Heart right ventricle (tissue), 16 donors: ENCODE results near the gene PCSK5. TPM values are rescaled to one million over a fixed set of nuclear protein-coding genes. Genes with fewer than 3 reads are reported as not detected.

Experiments
- ATAC-seq, 8 donors: fragments of 200-7000 bp; cut with Tn5 transposase; one replicate each; pipeline ENCODE4 v1.9.1; 2020; ENCODE audit warnings: mild to moderate bottlenecking in 8 of 8, moderate library complexity in 8 of 8, moderate number of reproducible peaks in 1 of 8
- DNase-seq, 2 donors: peaks; one replicate each; pipeline ENCODE4 v3.0.0-alpha.2; 2020
- H3K27ac ChIP-seq, 10 donors: fragments of 200-600 bp; sonication (generic) in 2 of 10; one replicate each; pipeline versions ENCODE4 v1.5.0 to v1.8.0; 2020 to 2022; ENCODE audit warnings: mild to moderate bottlenecking in 3 of 10
- H3K27me3 ChIP-seq, 7 donors: fragments of 200-600 bp; one replicate each; pipeline ENCODE4 v1.8.0; 2021 to 2022; ENCODE audit warnings: mild to moderate bottlenecking in 2 of 7
- H3K36me3 ChIP-seq, 9 donors: fragments of 200-600 bp; sonication (generic) in 1 of 9; one replicate each; pipeline versions ENCODE4 v1.5.0 to v1.8.0; 2020 to 2022; ENCODE audit warnings: mild to moderate bottlenecking in 2 of 9
- H3K4me1 ChIP-seq, 9 donors: fragments of 200-600 bp; sonication (generic) in 1 of 9; one replicate each; pipeline versions ENCODE4 v1.5.0 to v1.8.0; 2020 to 2022; ENCODE audit warnings: mild to moderate bottlenecking in 4 of 9
- H3K4me3 ChIP-seq, 10 donors: fragments of 200-600 bp; sonication (generic) in 2 of 10; one replicate each; pipeline versions ENCODE4 v1.5.0 to v1.8.0; 2020 to 2022; ENCODE audit warnings: mild to moderate bottlenecking in 7 of 10, moderate library complexity in 2 of 10
- H3K9me3 ChIP-seq, 11 donors: fragments of 200-600 bp in 10 of 11; sonication (generic) in 2 of 11; one replicate each; pipeline versions ENCODE4 v1.5.0 to v1.8.0; 2013 to 2022; ENCODE audit warnings: mild to moderate bottlenecking in 2 of 11, control low read depth in 1 of 11, moderate library complexity in 1 of 11
- WGBS, 2 donors: extraction: QIAGEN DNeasy Blood & Tissue Kit; methylation state at CpG; one replicate each; pipeline ENCODE4 v1.1.7; 2013; ENCODE audit warnings: inconsistent platforms in 1 of 2; 5-methylcytosine and 5-hydroxymethylcytosine counted together
- intact Hi-C, 10 donors: fragments of 100-400 bp; cut with DNase I; formaldehyde crosslinking; loops; one replicate each; pipeline versions ENCODE4 v1.11.1 to v1.14.2; 2022
- polyA plus RNA-seq, 2 donors: library from polyadenylated mRNA; stranded (reverse); fragments of 200-250 nt; gene quantifications; one replicate each; pipeline ENCODE4 v1.2.3, GENCODE V29; 2013
- total RNA-seq, 10 donors: library from RNA; stranded (reverse); fragmentation: NEBNext Ultra II Directional in 3 of 10; extraction: Animal tissue kit (Norgen Biotek cat#: 25700) in 3 of 10; gene quantifications; one replicate each; pipeline versions ENCODE4 v1.2.1 to v1.2.4, GENCODE V29; 2021 to 2023
- TF ChIP-seq, protein P1 (sequence below), 9 donors: fragments of 200-600 bp; sonication (generic) in 2 of 9; IDR thresholded peaks; one replicate each; pipeline versions ENCODE4 v1.5.0 to v1.8.0; 2021 to 2022; ENCODE audit warnings: antibody characterized with exemption in 9 of 9, mild to moderate bottlenecking in 5 of 9, moderate library complexity in 1 of 9
- donor health status: Arrhythmogenic right ventricular cardiomyopathy.
- donor health status: ischemic (EF 13 %, LVEDD 7.1; RV severe dilation, severe dysfunction).
- donor health status: healthy with polysubstance abuse.
- donor health status: DM: no; HTN: yes; CAD: no.
- donor health status: DM: no; HTN: no; CAD: no.
- donor health status: ischemic (EF 25% LVEDD 6.9; RV normal size, moderate dysfunction).
- donor health status: ischemic (EF 25% LVEDD 5.7; RV mildly dilated, moderate dysfunction).
- donor health status: healthy.
- donor health status: DM: yes; HTN: yes; CAD: no.
- donor health status: Ischemic cardiomyopathy.
- donor health status: ischemic (EF 35%, LVEDD 5.7; RV mildly dilated, moderate dysfunction).
- donor health status: nonischemic (EF 11% LVEDD 7.7; RV severe dilation, severe dysfunction).
- donor health status: DM: yes; HTN: yes; CAD: no.
- donor health status: PGD.
- donor health status: ischemic (EF 29% LVEDD 5.4; RV normal size, mild dysfunction).
- donor health status: nonischemic (EF 23%, LVEDD 6.1; RV moderate dilation, normal function).

PCSK5 gene
- total and polyA plus RNA-seq, 12 donors = 1.8 to 8.3 (median 5.7) TPM

DNA sequence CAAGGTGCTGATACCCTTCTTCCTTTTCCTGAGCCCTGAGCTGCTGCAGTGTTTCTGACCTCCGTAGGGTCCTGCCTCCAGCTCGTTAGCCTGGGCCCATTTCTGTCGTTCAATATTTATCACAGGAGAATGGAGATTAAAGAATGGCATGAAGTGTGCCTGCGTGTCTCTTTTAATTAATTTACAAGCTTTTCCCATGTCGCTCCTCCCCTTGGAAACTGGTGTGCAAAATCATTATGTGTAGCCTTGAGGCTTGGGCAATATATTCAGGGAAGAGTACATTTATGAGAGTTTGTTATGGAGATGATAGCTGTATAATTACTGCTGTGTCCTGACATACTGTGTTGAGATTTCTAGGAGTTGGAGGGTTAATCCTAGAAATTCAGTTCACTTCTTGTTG, 99.7 kb downstream of the PCSK5 start:
- Histone ChIP-seq H3K9me3 (no peaks in the 10 kb centered on the region), H3K27ac (no peak overlapping the region)

GRCh38 chr9:75990576-75991304, 100.3 kb downstream of the PCSK5 start:
- TF ChIP-seq, protein P1, sequence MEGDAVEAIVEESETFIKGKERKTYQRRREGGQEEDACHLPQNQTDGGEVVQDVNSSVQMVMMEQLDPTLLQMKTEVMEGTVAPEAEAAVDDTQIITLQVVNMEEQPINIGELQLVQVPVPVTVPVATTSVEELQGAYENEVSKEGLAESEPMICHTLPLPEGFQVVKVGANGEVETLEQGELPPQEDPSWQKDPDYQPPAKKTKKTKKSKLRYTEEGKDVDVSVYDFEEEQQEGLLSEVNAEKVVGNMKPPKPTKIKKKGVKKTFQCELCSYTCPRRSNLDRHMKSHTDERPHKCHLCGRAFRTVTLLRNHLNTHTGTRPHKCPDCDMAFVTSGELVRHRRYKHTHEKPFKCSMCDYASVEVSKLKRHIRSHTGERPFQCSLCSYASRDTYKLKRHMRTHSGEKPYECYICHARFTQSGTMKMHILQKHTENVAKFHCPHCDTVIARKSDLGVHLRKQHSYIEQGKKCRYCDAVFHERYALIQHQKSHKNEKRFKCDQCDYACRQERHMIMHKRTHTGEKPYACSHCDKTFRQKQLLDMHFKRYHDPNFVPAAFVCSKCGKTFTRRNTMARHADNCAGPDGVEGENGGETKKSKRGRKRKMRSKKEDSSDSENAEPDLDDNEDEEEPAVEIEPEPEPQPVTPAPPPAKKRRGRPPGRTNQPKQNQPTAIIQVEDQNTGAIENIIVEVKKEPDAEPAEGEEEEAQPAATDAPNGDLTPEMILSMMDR (IDR thresholded peaks at IDR 0.05) = no peak
- no peaks in the 10 kb centered on the region for H3K9me3 ChIP-seq
- no peak overlapping the region for H3K27ac ChIP-seq
- peaks cover 0 to 19% (median 0%) of the 10 kb centered on the region in 9 donors for H3K36me3 ChIP-seq
- DNase-seq (no peak), ATAC-seq (no peak)
- intact Hi-C loops = loop anchor here in 1 of 10 donors (10.0 kb wide), 1 partner anchor 96 kb away; the partner anchor contains the start of gene PCSK5
- no peaks in the 10 kb centered on the region for H3K4me1 ChIP-seq
- WGBS, 2 donors = 91% methylated on average over 6 of the region's 6 CpGs
- H3K4me3 ChIP-seq = no peak overlapping the region
- no peaks in the 10 kb centered on the region for H3K27me3 ChIP-seq

More for the DNA sequence above, 99.7 kb downstream of the PCSK5 start:
- ATAC-seq (no peak), DNase-seq (no peak)
- WGBS, 2 donors = 77 to 78% methylated on average over 5 of the region's 5 CpGs
- intact Hi-C loops = loop anchor here in 1 of 10 donors (10.0 kb wide), 1 partner anchor 95 kb away; the partner anchor contains the start of gene PCSK5
- H3K4me3 ChIP-seq = no peak overlapping the region
- peaks cover 0 to 19% (median 0%) of the 10 kb centered on the region in 9 donors for H3K36me3 ChIP-seq
- no peaks in the 10 kb centered on the region for H3K4me1 ChIP-seq
- TF ChIP-seq, protein P1 (IDR thresholded peaks at IDR 0.05) = no peak
- H3K27me3 ChIP-seq = no peaks in the 10 kb centered on the region

GRCh38 chr9:75992482-75993206, 102.2 kb downstream of the PCSK5 start:
- Histone ChIP-seq H3K27ac (no peak overlapping the region), H3K4me3 (no peak overlapping the region), H3K36me3 (peaks cover 0 to 4% (median 0%) of the 10 kb centered on the region in 9 donors), H3K9me3 (no peaks in the 10 kb centered on the region), H3K4me1 (peaks cover 0 to 13% (median 0%) of the 10 kb centered on the region in 9 donors), H3K27me3 (no peaks in the 10 kb centered on the region)
- WGBS, 2 donors = 91 to 92% methylated on average over 8 of the region's 8 CpGs
- intact Hi-C loops = loop anchor here in 2 of 10 donors (2.0 to 10.0 kb wide), 2 partner anchors 20 to 98 kb away; partner anchors contain the start of gene PCSK5 (in 1 of the 2)
- TF ChIP-seq, protein P1 (IDR thresholded peaks at IDR 0.05) = no peak
- DNase-seq = no peak
- ATAC-seq = no peak

DNA sequence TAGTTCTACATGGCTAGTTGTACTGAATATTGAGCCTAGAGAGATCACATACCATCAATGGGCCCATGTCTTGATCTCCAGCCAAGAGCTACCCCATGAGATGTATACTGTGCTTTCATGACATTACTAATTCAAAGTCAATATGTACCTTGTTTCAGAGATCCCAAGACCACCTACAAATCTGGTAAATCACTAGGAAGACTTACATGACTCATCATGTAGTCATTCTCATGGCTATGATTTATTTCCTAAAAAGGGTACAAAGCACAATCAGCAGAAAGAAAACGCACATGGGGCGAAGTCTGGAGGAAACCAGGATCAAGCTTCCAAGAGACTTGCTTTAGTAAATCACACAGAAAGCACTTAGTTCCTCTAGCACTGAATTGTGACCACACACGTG, 103.0 kb downstream of the PCSK5 start:
- TF ChIP-seq, protein P1 (IDR thresholded peaks at IDR 0.05) = no peak
- intact Hi-C loops = loop anchor here in 2 of 10 donors (2.0 to 10.0 kb wide), 2 partner anchors 21 to 99 kb away; partner anchors contain the start of gene PCSK5 (in 1 of the 2)
- no peaks in the 10 kb centered on the region for H3K27me3 ChIP-seq
- peaks cover 0 to 13% (median 0%) of the 10 kb centered on the region in 9 donors for H3K4me1 ChIP-seq
- H3K36me3 ChIP-seq = no peaks in the 10 kb centered on the region
- no peak overlapping the region for H3K4me3 ChIP-seq
- DNase-seq (no peak), ATAC-seq (no peak)
- no peak overlapping the region for H3K27ac ChIP-seq
- WGBS, 2 donors = 86 to 92% methylated on average over 3 of the region's 3 CpGs
- no peaks in the 10 kb centered on the region for H3K9me3 ChIP-seq
